ENCODE results near the gene PSEN2.

The PSEN2 gene

DNA sequence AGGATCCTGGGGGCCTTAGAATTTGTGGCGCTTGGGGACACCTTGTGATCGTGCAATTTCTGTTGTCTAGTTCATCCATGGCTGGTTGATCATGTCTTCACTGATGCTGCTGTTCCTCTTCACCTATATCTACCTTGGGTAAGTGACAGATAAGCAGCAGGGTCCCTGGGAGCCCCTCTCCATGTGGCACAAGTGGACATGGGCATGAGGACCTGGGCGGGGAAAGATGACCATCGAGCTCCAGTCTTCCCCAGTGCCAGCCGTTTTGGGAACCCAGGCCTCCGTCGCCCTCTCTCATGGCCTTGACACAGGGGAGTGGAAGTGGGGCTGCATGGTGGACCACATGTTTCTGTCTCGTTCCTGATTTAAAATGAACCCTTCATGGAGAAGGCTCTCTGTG is 17.6 kb downstream of the PSEN2 start:
- no peak for DNase-seq

DNA sequence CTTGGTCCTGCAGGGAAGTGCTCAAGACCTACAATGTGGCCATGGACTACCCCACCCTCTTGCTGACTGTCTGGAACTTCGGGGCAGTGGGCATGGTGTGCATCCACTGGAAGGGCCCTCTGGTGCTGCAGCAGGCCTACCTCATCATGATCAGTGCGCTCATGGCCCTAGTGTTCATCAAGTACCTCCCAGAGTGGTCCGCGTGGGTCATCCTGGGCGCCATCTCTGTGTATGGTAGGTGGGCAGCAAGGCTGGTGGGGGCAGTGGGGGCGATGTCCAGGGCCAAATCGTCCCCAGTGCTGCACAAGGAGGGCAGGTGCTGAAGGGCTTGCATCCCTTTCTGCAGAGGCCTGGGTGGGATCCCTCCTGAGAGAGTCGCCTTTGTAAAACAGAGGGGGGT is 18.4 kb downstream of the PSEN2 start:
- no peak for DNase-seq

DNA sequence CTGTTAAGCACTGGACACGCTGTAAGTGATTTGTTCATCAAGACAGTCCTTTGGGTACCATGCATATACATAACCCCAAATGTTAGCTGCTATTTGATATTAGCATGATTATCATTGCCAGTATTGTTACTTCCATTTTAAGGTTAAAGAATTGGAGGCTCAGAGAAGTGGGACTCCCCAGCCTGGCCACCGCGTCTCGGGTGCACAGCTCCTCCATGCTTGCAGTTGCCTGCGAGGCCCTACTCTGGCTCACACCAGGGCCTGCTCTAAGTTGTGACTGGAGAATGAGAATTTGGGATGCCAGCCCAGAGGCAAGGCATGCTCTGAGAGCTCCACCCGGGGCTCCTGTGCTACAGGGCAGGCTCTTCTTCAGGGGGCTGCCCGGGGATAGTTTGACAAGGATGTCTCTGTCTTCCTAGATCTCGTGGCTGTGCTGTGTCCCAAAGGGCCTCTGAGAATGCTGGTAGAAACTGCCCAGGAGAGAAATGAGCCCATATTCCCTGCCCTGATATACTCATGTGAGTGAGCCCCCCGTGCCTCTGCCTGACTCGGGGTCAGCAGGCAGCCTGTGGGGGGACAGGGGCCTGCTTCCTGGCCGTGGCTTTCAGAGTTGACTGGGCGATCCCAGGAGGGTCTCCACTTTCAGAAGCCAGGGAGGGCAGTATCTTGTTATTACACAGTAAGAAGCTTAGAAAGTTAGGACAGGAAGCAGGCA is 19.4 kb downstream of the PSEN2 start:
- no peak for DNase-seq

DNA sequence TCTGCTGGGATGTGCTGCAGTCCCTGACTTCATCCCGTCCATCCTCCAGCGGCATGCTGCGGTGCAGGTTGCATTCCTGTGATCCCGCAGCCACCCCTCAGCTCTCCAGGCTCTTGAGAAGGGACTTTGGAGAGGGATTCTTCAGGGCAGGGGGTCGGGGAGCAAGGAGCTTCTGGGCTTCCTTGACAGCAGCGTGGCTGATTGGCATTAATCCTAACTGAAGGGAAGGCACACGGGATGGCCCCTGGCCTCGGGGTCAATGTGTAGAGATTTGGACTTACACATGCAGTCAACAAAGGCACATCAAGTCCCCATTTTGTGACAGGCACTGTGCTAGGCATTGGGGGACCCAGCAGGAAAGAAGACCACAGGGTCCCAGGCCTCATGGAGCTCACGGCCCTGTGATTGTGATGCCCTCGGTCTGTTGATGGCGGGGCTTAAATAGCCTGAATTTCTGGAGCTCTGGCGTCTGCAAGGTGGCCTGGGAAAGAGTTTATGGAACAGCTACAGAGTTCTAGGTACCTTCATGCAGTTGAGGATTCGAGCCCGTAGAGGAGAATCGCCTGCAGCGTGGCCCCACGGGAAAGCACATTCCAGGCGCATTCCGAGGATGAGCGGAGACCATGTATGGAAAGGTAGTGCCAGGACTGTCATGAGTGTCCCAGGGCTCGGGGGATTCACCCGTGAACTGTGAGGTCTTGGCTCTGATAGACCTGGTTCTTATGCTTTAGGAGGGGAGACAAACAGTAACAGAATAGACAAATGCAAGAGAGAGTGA is 20.1 kb downstream of the PSEN2 start:
- no peak for DNase-seq

DNA sequence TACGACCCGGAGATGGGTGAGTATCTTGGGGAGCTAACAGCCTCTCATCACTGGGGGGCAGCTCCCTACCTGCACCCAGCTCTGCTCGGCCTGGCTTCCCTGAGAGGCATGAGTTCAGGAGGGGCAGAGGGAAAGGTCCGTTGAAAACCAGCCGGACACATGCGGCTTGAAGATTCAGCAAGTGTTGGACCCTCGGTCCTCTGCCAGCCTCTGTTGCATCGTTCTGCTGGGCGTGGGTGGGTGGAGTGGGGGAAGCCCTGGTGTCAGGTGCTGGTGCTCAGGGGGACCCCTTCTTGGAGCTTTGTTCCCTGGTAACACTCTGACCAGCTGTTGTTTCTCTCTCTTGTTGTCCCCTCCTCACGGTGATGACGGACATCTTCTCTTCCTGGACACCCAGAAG is 20.9 kb downstream of the PSEN2 start:
- DNase-seq, result no peak

DNA sequence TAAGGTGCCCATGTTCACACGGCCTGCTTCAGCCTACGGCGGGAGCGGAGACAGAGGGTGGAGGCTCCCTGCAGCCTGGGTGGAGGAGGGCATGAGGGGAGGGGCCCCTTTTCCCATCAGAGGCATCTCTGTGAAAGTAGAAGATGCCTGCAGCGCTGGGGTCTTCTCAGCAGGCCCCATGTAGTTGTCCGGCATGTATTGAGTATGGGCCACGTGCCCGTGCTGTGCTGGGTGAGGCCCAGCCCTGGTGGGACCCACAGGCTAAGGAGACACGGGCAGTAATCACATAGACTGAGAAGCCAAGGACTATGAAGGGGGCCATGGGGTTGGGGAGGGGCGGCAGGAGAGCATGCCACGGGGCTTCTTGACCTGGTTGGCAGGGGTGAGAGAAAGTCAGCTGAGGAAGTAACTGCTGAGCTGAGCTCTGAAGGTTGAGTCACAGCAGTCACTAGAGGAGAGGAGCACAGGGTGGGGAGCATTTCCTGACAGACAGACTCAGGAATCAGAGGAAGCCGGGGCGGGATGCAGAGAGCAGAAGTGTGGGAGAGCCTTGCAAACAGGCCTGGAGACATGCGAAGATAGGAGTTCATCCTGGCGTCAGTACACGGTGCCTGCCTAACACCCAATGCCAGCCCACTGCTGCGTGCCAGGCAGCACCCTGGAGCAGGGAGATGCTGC is 21.6 kb downstream of the PSEN2 start:
- DNase-seq, result no peak

DNA sequence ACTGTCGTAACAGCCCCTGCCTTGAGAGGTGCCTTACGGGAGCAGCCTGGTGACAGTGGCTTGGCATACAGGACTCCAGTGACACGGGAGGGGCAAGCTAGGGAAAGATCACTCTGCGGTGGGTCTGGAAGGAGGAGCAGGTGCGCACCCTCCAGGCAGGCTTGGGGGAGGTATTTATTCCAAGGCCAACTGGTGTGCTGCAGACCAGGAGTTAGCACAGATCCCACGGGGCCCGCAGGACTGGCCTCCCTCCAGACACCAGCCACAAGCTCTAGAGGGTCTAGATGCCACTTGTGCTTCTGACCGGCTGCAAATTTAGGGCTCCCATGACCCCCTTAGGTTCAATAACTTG is 22.1 kb downstream of the PSEN2 start:
- DNase-seq, result no peak

DNA sequence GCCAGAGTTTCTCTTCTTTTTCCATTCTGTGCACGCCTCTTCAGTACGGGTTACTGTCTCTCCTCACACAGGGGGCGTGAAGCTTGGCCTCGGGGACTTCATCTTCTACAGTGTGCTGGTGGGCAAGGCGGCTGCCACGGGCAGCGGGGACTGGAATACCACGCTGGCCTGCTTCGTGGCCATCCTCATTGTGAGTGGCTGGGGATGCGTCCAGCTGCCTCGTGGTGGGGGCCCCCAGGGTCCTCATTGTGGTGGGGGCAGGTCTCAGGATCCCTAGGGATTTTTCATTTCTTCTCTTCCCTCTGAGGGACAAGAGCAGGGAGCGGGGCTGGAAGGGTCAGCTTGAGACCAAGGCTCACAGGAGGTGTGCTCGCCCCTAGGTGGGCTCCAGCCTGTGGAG is 23.5 kb downstream of the PSEN2 start:
- DNase-seq, result no peak

DNA sequence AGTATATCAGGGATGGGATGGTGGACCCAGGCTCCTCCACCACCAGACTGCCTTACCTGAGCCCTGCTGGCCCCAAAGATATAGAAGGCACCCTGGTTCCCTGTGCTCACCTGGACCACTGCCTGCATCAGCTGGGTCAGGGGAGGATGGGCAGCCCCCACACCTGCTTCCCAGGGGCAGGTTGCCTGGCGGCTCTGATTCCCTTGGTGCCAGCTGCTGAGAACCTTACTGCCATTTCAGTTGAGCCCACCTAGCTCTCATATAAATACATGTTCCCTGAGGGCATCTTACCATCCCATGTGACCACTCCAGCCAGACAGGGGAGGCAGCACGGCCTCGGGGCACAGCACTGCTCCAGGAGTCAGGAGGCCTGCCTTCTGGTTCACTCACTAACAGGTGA is 24.4 kb downstream of the PSEN2 start:
- DNase-seq, result no peak

DNA sequence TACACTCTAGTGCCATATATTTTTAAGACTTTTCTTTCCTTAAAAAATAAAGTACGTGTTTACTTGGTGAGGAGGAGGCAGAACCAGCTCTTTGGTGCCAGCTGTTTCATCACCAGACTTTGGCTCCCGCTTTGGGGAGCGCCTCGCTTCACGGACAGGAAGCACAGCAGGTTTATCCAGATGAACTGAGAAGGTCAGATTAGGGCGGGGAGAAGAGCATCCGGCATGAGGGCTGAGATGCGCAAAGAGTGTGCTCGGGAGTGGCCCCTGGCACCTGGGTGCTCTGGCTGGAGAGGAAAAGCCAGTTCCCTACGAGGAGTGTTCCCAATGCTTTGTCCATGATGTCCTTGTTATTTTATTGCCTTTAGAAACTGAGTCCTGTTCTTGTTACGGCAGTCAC is 25.2 kb downstream of the PSEN2 start:
- no peak for DNase-seq

DNA sequence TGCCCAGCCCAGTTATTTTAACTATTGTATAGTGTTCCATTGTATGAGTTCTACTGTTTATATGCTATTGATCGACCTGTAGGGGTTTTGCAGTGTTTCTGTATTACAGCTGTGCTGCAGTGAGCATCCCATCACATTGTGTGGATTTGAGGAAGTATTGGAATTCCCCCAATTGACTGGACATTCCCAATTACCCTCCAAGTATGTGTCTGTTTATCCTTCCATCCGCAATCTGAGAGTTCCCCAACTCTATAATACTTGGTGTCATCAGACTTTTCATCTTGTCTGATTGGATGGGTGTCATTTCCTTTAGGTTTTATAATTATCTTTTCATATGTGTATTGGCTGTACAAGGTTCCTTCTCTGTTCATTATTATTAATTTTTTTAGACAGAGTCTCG is 27.8 kb downstream of the PSEN2 start:
- no peak for DNase-seq

DNA sequence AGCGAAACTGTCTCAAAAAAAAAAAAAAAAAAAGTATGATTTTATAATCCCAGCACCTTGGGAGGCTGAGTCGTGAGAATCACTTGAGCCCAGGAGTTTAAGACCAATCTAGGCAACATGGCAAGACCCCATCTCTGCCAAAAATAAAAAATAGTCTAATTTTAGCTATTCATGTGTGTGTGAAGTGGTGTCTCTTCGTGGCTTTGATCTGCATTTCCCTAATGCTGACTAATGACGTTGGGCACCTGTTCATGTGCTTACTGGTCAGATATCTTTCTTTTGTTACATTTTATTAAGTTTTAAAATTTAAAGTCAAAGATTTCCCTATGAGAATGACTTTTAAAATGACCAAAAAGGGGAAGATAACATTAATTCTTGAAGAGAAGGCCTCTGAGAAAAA is 31.0 kb downstream of the PSEN2 start:
- DNase-seq, result no peak

DNA sequence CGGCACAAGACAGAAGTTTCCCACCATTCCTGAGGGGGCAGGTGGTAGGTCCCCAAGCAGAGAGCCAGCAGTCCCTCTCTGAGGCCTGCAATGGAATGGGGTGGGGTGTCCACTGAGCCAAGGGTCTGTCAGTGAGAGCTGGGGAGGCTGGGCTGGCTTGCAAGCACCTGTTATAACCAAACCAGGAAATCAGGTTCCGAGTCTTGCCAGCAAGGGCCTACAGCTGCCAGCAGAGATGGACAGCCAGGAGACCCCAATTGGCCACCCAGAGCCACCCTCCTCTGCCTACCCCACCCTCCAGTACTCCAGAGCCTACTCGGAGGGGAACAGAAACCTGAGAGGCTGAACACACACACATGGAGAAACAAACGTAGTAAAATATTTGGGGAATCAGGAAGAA is 32.2 kb downstream of the PSEN2 start:
- no peak for DNase-seq

DNA sequence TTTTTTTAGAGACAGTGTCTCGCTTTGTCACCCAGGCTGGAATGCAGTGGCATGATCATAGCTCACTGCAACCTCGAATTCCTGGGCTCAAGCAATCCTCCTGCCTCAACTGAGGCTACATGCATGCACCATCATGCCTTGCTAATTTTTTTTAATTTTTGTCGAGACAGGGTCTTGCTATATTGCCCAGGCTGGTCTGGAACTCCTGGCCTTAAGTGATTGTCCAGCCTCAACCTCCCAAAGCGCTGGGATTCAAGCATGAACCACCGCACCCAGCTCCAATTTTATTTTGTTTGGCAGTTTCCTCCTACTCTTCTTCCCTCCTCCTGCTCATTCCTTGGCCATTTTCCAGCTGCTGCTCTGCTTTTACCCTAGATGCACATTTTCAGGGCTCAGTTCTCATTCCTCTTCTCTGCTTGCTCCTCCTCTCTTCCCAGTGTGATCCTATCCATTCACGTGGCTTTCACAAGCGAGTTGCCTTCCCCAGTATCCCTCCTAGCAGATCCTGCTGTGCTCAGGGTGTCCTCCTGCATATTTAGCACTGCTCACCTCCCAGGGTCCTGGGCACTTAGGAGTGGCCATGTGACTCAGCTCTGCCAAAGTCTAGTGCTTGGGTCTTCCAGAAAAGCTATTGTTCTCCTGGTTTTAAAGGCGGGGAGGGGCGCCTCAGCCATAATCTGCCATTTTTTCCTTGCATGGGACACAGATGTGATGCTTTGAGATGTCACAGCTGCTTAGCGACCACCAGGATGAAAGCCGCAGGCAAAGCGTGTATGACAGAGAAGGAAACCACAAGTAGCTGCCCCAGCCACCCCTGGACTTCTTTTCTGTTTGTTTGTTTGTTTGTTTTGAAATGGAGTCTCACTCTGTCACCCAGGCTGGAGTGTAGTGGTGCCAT is 33.7 kb downstream of the PSEN2 start:
- DNase-seq, result no peak

DNA sequence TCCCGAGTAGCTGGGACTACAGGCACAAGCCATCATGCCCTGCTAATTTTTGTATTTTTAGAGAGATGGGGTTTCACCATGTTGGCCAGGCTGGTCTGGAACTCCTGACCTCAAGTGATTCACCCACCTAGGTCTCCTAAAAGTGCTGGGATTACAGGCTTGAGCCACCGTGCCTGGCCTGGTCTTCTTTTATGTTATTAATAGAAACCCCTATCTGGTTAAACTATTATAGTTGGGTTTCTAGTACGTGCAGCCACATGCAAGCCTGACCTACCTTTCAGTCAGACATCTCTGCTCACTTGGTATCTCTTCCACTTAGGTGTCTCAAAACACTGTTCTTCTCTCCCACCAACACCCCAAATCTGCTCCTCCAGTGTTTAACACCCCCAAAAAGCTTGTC is 34.4 kb downstream of the PSEN2 start:
- DNase-seq, result no peak

DNA sequence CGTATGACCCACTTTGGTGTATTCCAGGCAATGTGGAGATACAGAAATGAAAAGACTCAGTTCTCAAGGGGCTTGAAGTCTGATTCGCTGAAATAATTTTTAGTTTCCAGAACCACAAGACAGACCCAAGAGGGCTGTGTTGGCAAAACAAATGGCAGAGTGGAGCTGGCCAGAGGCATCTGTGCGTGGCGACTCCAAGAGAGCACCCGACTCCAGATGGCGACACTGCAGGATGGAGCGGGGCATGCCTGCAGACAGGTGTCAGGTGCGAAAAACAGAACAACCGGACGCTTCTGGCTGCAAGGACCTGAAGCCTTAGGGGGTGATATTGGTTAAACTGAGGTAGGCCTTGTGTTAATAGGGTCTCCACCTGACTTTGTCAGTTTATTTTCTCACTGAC is 38.0 kb downstream of the PSEN2 start:
- no peak for DNase-seq

DNA sequence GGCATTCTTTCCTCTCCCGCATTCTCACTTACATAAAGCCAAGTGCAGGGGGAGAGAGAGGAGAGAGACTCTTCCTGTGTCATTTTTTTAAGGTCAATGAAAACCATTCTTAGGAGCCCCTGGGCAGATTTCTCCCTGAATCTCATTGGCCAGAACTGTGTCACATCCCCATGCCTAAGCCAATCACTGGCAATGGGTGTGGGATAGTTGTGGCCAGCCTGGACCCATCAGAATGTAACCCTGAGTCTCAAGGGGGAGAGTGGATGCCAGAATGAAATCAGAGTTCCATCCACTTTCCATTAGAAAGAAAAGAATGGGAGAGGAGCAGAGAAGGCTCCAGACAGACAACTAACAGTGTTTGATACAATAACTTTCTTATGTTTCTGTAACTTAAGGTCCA is 38.5 kb downstream of the PSEN2 start:
- no peak for DNase-seq

DNA sequence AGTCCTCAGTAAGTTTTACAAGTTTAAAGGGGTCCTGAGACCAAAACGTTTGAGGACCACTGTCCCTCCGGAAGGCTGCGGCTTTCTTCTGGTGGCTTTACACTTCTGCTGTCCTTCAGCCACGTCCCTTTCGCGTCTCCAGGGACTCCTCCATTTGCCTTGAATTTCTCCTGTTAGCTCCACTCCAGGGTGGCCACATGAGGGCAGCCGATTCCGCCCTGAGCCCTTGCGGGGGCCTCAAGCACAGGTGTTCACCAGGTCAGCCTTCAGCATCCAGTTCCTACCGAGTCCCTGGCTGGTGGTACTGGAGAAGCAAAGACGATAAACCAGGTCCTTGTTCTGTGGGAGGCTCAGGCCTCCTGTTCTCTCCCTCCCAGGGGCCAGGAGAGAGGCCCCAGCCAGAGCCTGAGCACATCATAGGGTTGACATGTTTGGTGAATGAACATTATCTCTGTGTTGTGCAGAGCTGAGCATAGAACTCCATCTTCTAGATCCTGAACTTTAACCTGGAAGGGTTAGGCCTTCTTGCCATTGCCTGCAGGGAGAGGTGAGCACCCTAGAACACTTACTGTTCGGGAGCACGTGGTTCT is 42.3 kb downstream of the PSEN2 start:
- DNase-seq, result peak; percentile 35

DNA sequence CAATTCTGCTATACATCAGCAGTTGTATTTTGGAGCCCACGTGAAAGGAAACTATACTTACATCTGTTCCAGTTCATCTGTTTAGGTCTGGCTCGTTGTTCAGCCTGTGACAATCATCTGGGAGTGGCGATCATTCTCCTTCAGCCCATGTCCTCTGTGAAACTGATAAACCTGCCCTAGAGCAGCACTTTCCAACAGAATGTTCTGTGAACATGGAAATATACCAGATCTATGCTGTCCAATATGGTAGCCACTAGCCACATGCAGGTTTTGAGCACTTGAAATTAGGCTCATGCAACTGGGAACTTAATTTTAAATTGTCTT is 45.2 kb downstream of the PSEN2 start:
- DNase-seq, result no peak

DNA sequence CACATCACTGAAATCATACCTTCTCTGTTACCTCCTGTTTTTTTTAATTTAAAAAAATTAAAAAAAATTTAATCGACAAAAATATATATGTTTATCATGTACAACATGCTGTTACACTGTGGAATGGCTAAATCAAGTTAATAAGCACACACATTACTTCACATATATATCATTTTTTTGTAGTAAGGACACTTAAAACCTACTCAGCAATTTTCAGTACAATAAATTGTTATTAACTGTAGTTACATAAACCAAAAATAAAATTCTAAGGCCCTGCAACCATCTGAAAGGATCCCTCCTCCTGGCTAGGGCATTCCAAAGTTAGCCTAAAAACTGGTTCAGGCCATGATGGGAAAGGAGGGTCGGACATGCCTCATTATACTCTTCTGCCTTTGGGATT is 46.1 kb downstream of the PSEN2 start:
- no peak for DNase-seq

DNA sequence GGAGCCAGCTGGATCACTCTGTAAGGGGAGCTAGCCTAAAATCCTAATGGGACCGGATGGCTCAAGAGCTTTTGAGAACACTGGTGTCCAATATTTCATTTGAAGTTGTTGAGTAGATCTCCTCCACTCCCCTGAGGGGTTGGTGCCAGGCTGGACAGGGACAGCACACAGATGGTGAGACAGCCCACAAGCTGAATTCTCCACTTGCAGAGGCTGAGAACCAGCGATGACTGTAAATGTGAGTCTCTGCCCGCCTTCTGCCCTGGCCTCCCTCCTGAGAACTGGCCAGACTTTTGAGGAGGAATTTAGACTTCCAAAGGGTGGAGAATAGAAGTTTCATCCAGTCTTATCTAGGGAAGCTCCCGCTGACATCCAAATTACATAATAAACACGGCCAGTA is 49.2 kb downstream of the PSEN2 start:
- DNase-seq, result no peak

DNA sequence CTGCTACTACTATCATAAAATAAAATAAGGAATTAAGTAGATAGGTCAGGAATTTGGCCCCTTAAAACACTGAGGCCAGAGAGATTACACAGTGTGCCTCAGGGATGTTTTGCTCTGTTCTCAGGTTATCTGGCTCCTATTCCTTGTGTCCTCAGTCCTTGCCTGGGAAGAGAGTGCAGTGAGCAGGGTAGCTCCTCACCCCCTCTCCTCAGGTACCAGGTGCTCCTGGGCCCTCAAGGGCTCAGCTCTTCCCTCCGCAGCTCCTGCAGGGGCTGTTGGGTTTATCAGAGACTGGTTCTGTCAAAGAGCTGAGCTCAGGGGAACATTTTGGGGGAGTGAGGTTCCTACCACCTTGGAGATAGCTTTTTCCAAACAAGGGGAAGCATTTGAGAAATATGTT is 49.6 kb downstream of the PSEN2 start:
- DNase-seq, result no peak

DNA sequence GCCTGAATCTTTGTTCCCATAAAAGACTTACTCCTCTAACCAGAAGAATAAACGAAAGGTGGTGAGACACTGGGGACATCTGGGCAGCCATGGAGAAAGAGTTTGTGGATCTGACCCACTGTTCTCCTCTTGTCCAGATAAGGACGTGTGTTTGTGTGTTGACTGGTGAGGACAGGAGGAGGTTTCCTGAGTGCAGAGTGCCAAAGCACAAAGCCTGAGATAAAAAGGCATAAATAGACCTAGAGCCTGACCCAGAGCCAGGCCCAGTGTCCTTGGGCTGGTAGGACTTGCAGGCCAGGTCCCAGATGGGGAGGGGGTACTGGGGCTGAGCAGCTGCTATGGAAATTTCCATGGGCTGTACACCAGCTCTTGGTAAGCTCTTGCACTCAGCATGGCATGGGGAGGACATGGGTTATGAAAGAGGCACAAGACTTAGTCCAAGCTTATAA is 50.1 kb downstream of the PSEN2 start:
- no peak for DNase-seq

All from CD4-positive, alpha-beta T cell treated with Interleukin-10 for 1 hour (primary cell).